Endothelial cell of umbilical vein (primary cell): ENCODE measurements around the gene SRPK1. TPM values are rescaled to one million over a fixed set of nuclear protein-coding genes. Genes with fewer than 3 reads are reported as not detected.

Experiments used
- BruUV-seq: library from RNA; stranded (reverse); fragments of 400-500 nt; replicated peaks from 2 replicates; lab custom pipeline; 2021; lab: Mats Ljungman, UMichigan
- CTCF ChIA-PET: fragments of 300-600, 350-600 bp; sonication (Branson Sonifier 250); formaldehyde crosslinking; loops from one replicate; lab custom pipeline; 2021; ENCODE audit warnings: antibody characterized with exemption, inconsistent platforms; lab: Charles Lee
- POLR2A ChIA-PET: fragments of 300-600, 350-600 bp; sonication (Branson Sonifier 250); formaldehyde crosslinking; loops from one replicate; lab custom pipeline; 2021; ENCODE audit warnings: antibody characterized with exemption, inconsistent platforms; lab: Charles Lee
- DNase-seq: peaks from one replicate; pipeline ENCODE4 v3.0.0-alpha.2; 2011; ENCODE audit warnings: low read depth, low spot score
- FAIRE-seq: peaks from 2 replicates; lab custom pipeline; 2011; peaks lifted over from hg19 to GRCh38; lab: Jason Lieb, UNC
- H2AFZ ChIP-seq: 2 replicates; pipeline ENCODE4 v1.6.0; 2012; ENCODE audit warnings: low read depth, low read length, control low read depth, inconsistent platforms
- H3K27ac ChIP-seq: 2 replicates; pipeline ENCODE4 v1.5.1; 2011; ENCODE audit warnings: low read depth, mild to moderate bottlenecking, control low read depth, low read length, moderate library complexity; ENCODE audit not compliant: insufficient read depth
- H3K27me3 ChIP-seq, 2 experiments: 2 replicates each; pipeline versions ENCODE4 v1.6.0 to v1.6.1; 2011; ENCODE audit warnings: low read length in 2 of 2, mixed read lengths in 1 of 2; ENCODE audit not compliant: control insufficient read depth in 2 of 2, insufficient read depth in 2 of 2
- H3K36me3 ChIP-seq, 2 experiments: 2 replicates in 1 of 2; 3 replicates in 1 of 2; pipeline ENCODE4 v1.5.1; 2011; ENCODE audit warnings: low read length in 2 of 2, mild to moderate bottlenecking in 1 of 2, moderate library complexity in 1 of 2; ENCODE audit not compliant: control insufficient read depth in 2 of 2, insufficient read depth in 2 of 2; ENCODE audit errors: extremely low read depth in 1 of 2
- H3K4me1 ChIP-seq: 3 replicates; pipeline ENCODE4 v1.5.1; 2011; ENCODE audit warnings: mild to moderate bottlenecking, low read length; ENCODE audit not compliant: control insufficient read depth, insufficient read depth; ENCODE audit errors: extremely low read depth
- H3K4me2 ChIP-seq: 2 replicates; pipeline ENCODE4 v1.6.1; 2011; ENCODE audit warnings: low read length, control low read depth, mixed read lengths; ENCODE audit not compliant: insufficient read depth
- H3K4me3 ChIP-seq, 3 experiments: fragments of 200-600 bp in 1 of 3; sonication (generic), shearing (Covaris generic) in 1 of 3; replicated peaks in 1 of 3; 2 replicates each; pipeline ENCODE4 v1.5.1; 2011 to 2016; ENCODE audit warnings: control low read depth in 3 of 3, low read length in 3 of 3, mild to moderate bottlenecking in 2 of 3, inconsistent platforms in 1 of 3, low read depth in 1 of 3, moderate library complexity in 1 of 3; ENCODE audit not compliant: insufficient read depth in 1 of 3
- H3K79me2 ChIP-seq: 2 replicates; pipeline ENCODE4 v1.6.0; 2012; ENCODE audit warnings: low read length, inconsistent platforms; ENCODE audit not compliant: control insufficient read depth, insufficient read depth
- H3K9ac ChIP-seq: replicated peaks from 2 replicates; pipeline ENCODE3; 2011; ENCODE audit warnings: low read length, control low read depth; ENCODE audit not compliant: insufficient read depth; ENCODE audit errors: extremely low read depth
- H3K9me1 ChIP-seq: replicated peaks from 3 replicates; pipeline ENCODE4 v1.6.0; 2011; ENCODE audit warnings: mild to moderate bottlenecking, low read length; ENCODE audit not compliant: control insufficient read depth, insufficient read depth; ENCODE audit errors: extremely low read depth
- H3K9me3 ChIP-seq: replicated peaks from 2 replicates; pipeline ENCODE4 v1.5.1; 2012; ENCODE audit warnings: low read length, inconsistent platforms; ENCODE audit not compliant: control insufficient read depth, insufficient read depth
- H4K20me1 ChIP-seq: replicated peaks from 2 replicates; pipeline ENCODE3; 2011; ENCODE audit warnings: mild to moderate bottlenecking, low read length; ENCODE audit not compliant: control insufficient read depth, insufficient read depth; ENCODE audit errors: extremely low read depth
- EZH2 ChIP-seq: IDR thresholded peaks from 2 replicates; pipeline ENCODE4 v1.6.1; 2012; ENCODE audit warnings: borderline replicate concordance, low read depth, mild to moderate bottlenecking, moderate library complexity, low read length, inconsistent platforms; ENCODE audit not compliant: severe bottlenecking
- FOS ChIP-seq: IDR thresholded peaks from 2 replicates; pipeline ENCODE4 v1.6.1; 2011; ENCODE audit warnings: mild to moderate bottlenecking, low read length, moderate library complexity, borderline replicate concordance; ENCODE audit not compliant: insufficient read depth
- GATA2 ChIP-seq: IDR thresholded peaks from 2 replicates; pipeline ENCODE4 v1.7.0; 2011; ENCODE audit warnings: low read depth, mild to moderate bottlenecking, moderate library complexity, mixed read lengths, low read length; ENCODE audit not compliant: insufficient read length, insufficient read depth
- JUN ChIP-seq: IDR thresholded peaks from 2 replicates; pipeline ENCODE4 v1.6.1; 2011; ENCODE audit warnings: borderline replicate concordance, low read depth; ENCODE audit not compliant: insufficient read length, insufficient read depth
- MYC ChIP-seq: IDR thresholded peaks from one replicate; pipeline ENCODE4 v1.6.1; 2011; ENCODE audit warnings: mild to moderate bottlenecking, low read depth, low read length
- POLR2A ChIP-seq: IDR thresholded peaks from 2 replicates; pipeline ENCODE4 v1.6.1; 2012; ENCODE audit warnings: low read depth, mild to moderate bottlenecking, control low read depth, low read length
- POLR2AphosphoS5 ChIP-seq: IDR thresholded peaks from 2 replicates; pipeline ENCODE4 v1.6.1; 2012; ENCODE audit warnings: low read depth, mild to moderate bottlenecking, control low read depth, low read length, moderate library complexity; ENCODE audit not compliant: insufficient read depth
- dilution Hi-C: fragments of 300-500 bp; cut with MboI; formaldehyde crosslinking; loops from one replicate; pipeline ENCODE4 v1.15.0; 2019; ENCODE audit warnings: low sequenced_read_pairs; ENCODE audit not compliant: extremely low pct_ligation_motif_present
- intact Hi-C: fragments of 100-400 bp; cut with micrococcal nuclease; formaldehyde crosslinking; loops from one replicate; pipeline ENCODE4 v1.10.0; 2022
- polyA plus RNA-seq, 4 experiments: library from polyadenylated mRNA; depleted of rRNA in 3 of 4; stranded (reverse) in 3 of 4; unstranded in 1 of 4; fragments of >200 nt; gene quantifications; 2 replicates each; pipeline versions ENCODE4 v1.2.1 to v1.2.3, GENCODE V29; 2011 to 2012; ENCODE audit warnings: missing spikeins in 1 of 4
- total RNA-seq: library from RNA; stranded (reverse); gene quantifications from 2 replicates; pipeline ENCODE4 v1.2.3, GENCODE V29; 2021
- TF ChIP-seq, protein P1 (sequence below), 2 donors: IDR thresholded peaks; 1 replicate in 1 of 2; 2 replicates in 1 of 2; pipeline ENCODE4 v1.5.1; 2011; ENCODE audit warnings: low read length in 2 of 2, mild to moderate bottlenecking in 2 of 2, moderate library complexity in 2 of 2, control low read depth in 1 of 2, inconsistent platforms in 1 of 2, low read depth in 1 of 2; ENCODE audit not compliant: insufficient read depth in 1 of 2; ENCODE audit errors: extremely low read depth in 1 of 2
- TF ChIP-seq, protein P2 (sequence below): IDR thresholded peaks from 2 replicates; pipeline ENCODE4 v1.6.1; 2011; ENCODE audit not compliant: insufficient read depth, insufficient read length

SRPK1 gene
- total and polyA plus RNA-seq, 2 donors (not counting 3 experiments of a cell fraction or from before 2014, with no cell fraction given) = 18.9 to 72.7 TPM

DNA sequence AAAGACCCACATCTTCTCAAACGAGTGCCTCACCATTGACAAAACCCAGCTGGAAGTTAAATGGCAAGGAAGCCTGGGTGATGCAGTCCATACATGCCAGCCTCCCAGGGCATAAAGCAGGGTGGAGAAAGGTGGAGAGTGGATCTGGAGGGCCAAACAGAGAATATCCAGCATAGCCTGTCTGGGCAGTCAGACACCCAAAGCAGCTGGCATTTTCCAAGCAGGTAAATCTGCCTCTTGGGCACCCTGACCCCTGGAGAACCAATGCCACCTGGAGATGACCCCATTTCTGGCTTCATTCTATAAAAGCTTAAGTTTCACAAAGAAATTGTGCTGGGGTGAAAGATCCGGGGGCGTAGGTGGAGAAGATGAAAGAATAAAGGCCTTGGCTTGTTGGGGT is 5.1 kb upstream of the SRPK1 start:
- no peak overlapping the region for H3K9ac ChIP-seq
- H3K79me2 ChIP-seq = no peaks in the 10 kb centered on the region
- FAIRE-seq = no peak
- H3K4me2 ChIP-seq = no peak overlapping the region
- dilution Hi-C loops = no loop called here
- intact Hi-C loops = no loop called here
- TF ChIP-seq POLR2A (no peak), POLR2AphosphoS5 (no peak), JUN (no peak), GATA2 (no peak), FOS (no peak), EZH2 (no peak), MYC (no peak)
- TF ChIP-seq, protein P1, sequence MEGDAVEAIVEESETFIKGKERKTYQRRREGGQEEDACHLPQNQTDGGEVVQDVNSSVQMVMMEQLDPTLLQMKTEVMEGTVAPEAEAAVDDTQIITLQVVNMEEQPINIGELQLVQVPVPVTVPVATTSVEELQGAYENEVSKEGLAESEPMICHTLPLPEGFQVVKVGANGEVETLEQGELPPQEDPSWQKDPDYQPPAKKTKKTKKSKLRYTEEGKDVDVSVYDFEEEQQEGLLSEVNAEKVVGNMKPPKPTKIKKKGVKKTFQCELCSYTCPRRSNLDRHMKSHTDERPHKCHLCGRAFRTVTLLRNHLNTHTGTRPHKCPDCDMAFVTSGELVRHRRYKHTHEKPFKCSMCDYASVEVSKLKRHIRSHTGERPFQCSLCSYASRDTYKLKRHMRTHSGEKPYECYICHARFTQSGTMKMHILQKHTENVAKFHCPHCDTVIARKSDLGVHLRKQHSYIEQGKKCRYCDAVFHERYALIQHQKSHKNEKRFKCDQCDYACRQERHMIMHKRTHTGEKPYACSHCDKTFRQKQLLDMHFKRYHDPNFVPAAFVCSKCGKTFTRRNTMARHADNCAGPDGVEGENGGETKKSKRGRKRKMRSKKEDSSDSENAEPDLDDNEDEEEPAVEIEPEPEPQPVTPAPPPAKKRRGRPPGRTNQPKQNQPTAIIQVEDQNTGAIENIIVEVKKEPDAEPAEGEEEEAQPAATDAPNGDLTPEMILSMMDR (IDR thresholded peaks at IDR 0.05; ENCODE audit: extremely low read depth in 1 of 2, insufficient read depth in 1 of 2, low read depth in 1 of 2, low read length in 2 of 2) = no peak
- TF ChIP-seq, protein P2, sequence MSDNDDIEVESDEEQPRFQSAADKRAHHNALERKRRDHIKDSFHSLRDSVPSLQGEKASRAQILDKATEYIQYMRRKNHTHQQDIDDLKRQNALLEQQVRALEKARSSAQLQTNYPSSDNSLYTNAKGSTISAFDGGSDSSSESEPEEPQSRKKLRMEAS = no peak
- no peaks in the 10 kb centered on the region for H3K9me3 ChIP-seq
- no peak overlapping the region for H3K27ac ChIP-seq
- no peaks in the 10 kb centered on the region for H3K36me3 ChIP-seq
- H2AFZ ChIP-seq = no peak overlapping the region
- H3K9me1 ChIP-seq = no peaks in the 10 kb centered on the region
- POLR2A ChIA-PET = interaction anchor here (0.6 kb wide), 1 partner anchor 224 kb away, joined by 3 read pairs; no protein-coding TSS in a partner anchor
- H3K27me3 ChIP-seq = no peaks in the 10 kb centered on the region
- DNase-seq = no peak
- BruUV-seq = no TSS peak
- H4K20me1 ChIP-seq = no peaks in the 10 kb centered on the region
- H3K4me1 ChIP-seq = peaks cover 6% of the 10 kb centered on the region
- no peak overlapping the region for H3K4me3 ChIP-seq
- CTCF ChIA-PET = interaction anchor here (1.1 kb wide), 1 partner anchor 9 kb away, joined by 3 read pairs; no protein-coding TSS in a partner anchor
